Keratinocyte (primary cell): ENCODE data around the gene MTERF4. TPM values are rescaled to one million over a fixed set of nuclear protein-coding genes. Genes with fewer than 3 reads are reported as not detected.

ENCODE experiments used
- DNase-seq: peaks from one replicate; pipeline ENCODE4 v3.0.0-alpha.2; 2011; ENCODE audit warnings: low read depth, missing footprints, low spot score
- FAIRE-seq: peaks from 2 replicates; lab custom pipeline; 2011; peaks lifted over from hg19 to GRCh38; lab: Jason Lieb, UNC
- H2AFZ ChIP-seq: 2 replicates; pipeline ENCODE4 v1.6.0; 2012; ENCODE audit warnings: low read length, control low read depth, inconsistent platforms; ENCODE audit not compliant: control insufficient read depth
- H3K27ac ChIP-seq: 2 replicates; pipeline ENCODE4 v1.5.1; 2011; ENCODE audit warnings: low read length; ENCODE audit not compliant: control insufficient read depth, insufficient read depth
- H3K27me3 ChIP-seq: 3 replicates; pipeline ENCODE4 v1.6.0; 2011; ENCODE audit warnings: low read length; ENCODE audit not compliant: control insufficient read depth, insufficient read depth; ENCODE audit errors: extremely low read depth
- H3K36me3 ChIP-seq, 2 experiments: 2 replicates in 1 of 2; 3 replicates in 1 of 2; pipeline ENCODE4 v1.5.1; 2011; ENCODE audit warnings: low read length in 2 of 2, mild to moderate bottlenecking in 1 of 2; ENCODE audit not compliant: control insufficient read depth in 2 of 2, insufficient read depth in 2 of 2; ENCODE audit errors: extremely low read depth in 1 of 2
- H3K4me1 ChIP-seq: 3 replicates; pipeline ENCODE4 v1.5.1; 2011; ENCODE audit warnings: low read length; ENCODE audit not compliant: control insufficient read depth, insufficient read depth; ENCODE audit errors: extremely low read depth
- H3K4me2 ChIP-seq: 3 replicates; pipeline ENCODE4 v1.6.0; 2011; ENCODE audit warnings: low read depth, low read length; ENCODE audit not compliant: control insufficient read depth, insufficient read depth; ENCODE audit errors: extremely low read depth
- H3K4me3 ChIP-seq, 3 experiments: fragments of 200-600 bp in 1 of 3; sonication (generic) in 1 of 3; 2 replicates in 2 of 3; 3 replicates in 1 of 3; pipeline ENCODE4 v1.5.1; 2011 to 2016; ENCODE audit warnings: low read length in 3 of 3, mild to moderate bottlenecking in 3 of 3, control low read depth in 2 of 3, inconsistent platforms in 1 of 3, low read depth in 1 of 3, mixed read lengths in 1 of 3, mixed run types in 1 of 3, moderate library complexity in 1 of 3; ENCODE audit not compliant: control insufficient read depth in 2 of 3, insufficient read depth in 2 of 3; ENCODE audit errors: extremely low read depth in 1 of 3
- H3K79me2 ChIP-seq: 2 replicates; pipeline ENCODE4 v1.6.0; 2012; ENCODE audit warnings: low read length; ENCODE audit not compliant: control insufficient read depth, insufficient read depth
- H3K9ac ChIP-seq: 3 replicates; pipeline ENCODE4 v1.6.0; 2011; ENCODE audit warnings: low read length; ENCODE audit not compliant: control insufficient read depth, insufficient read depth; ENCODE audit errors: extremely low read depth
- H3K9me1 ChIP-seq: 3 replicates; pipeline ENCODE4 v1.6.0; 2011; ENCODE audit warnings: low read length; ENCODE audit not compliant: control insufficient read depth, insufficient read depth; ENCODE audit errors: extremely low read depth
- H3K9me3 ChIP-seq: 2 replicates; pipeline ENCODE4 v1.5.1; 2012; ENCODE audit warnings: low read depth, low read length; ENCODE audit not compliant: control insufficient read depth
- H4K20me1 ChIP-seq: 3 replicates; pipeline ENCODE4 v1.6.0; 2011; ENCODE audit warnings: low read length; ENCODE audit not compliant: control insufficient read depth, insufficient read depth; ENCODE audit errors: extremely low read depth
- EZH2 ChIP-seq: IDR thresholded peaks from one replicate; pipeline ENCODE4 v1.6.1; 2012; ENCODE audit warnings: inconsistent platforms, mild to moderate bottlenecking, low read length, moderate library complexity
- dilution Hi-C: fragments of 300-500 bp; cut with MboI; formaldehyde crosslinking; loops from one replicate; pipeline ENCODE4 v1.7.0; 2020; ENCODE audit warnings: low sequenced_read_pairs; ENCODE audit not compliant: extremely low pct_ligation_motif_present
- polyA plus RNA-seq, 5 experiments: library from polyadenylated mRNA; depleted of rRNA in 3 of 5; stranded (reverse) in 3 of 5; stranded (forward) in 1 of 5; unstranded in 1 of 5; fragments of >200 nt; gene quantifications; 1 replicate in 1 of 5; 2 replicates in 3 of 5; 3 replicates in 1 of 5; pipeline versions ENCODE4 v1.2.1 to v1.2.3, GENCODE V29; 2011 to 2012; ENCODE audit warnings: missing spikeins in 2 of 5, low read depth in 1 of 5, low replicate concordance in 1 of 5
- TF ChIP-seq, protein P1 (sequence below), 3 experiments: IDR thresholded peaks in 1 of 3; conservative IDR thresholded peaks in 1 of 3; optimal IDR thresholded peaks in 1 of 3; 2 replicates in 2 of 3; 3 replicates in 1 of 3; pipeline versions ENCODE3 to v1.5.1; 2011; ENCODE audit warnings: low read length in 3 of 3, mild to moderate bottlenecking in 3 of 3, moderate library complexity in 2 of 3, control low read depth in 1 of 3, inconsistent platforms in 1 of 3; ENCODE audit not compliant: insufficient read depth in 2 of 3; ENCODE audit errors: extremely low read depth in 1 of 3

MTERF4 gene
- polyA plus RNA-seq, 1 donor (not counting 4 experiments of a cell fraction or from before 2014, with no cell fraction given) = 28.5 TPM

DNA sequence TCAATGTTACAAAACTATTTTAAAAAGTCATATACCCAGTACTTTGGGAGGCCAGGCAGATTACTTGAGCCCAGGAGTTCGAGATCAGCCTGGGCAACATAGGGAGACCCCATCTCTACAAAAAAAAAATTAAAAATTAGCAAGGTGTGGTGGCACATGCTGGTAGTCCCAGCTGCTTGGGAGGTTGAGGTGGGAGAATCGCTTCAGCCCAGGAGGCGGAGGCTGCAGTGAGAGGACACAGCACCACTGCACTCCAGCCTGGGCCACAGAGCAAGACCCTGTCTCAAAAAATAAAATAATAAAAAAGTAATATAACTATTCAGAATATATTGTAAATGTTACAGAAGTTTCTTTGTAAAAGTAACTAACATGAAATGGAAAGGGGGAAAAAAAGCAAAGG is 45.2 kb upstream of the MTERF4 start:
- Histone ChIP-seq H3K9ac (no peak overlapping the region), H3K9me3 (no peaks in the 10 kb centered on the region), H3K4me1 (peaks cover 16% of the 10 kb centered on the region), H3K4me2 (no peak overlapping the region), H3K4me3 (no peak overlapping the region), H3K79me2 (peaks cover 17% of the 10 kb centered on the region), H3K27ac (no peak overlapping the region), H3K27me3 (no peaks in the 10 kb centered on the region), H3K36me3 (peaks cover 0 to 2% of the 10 kb centered on the region in 2 experiments), H4K20me1 (no peaks in the 10 kb centered on the region), H3K9me1 (no peaks in the 10 kb centered on the region), H2AFZ (no peak overlapping the region)
- dilution Hi-C loops = no loop called here
- TF ChIP-seq EZH2 = no peak
- TF ChIP-seq, protein P1, sequence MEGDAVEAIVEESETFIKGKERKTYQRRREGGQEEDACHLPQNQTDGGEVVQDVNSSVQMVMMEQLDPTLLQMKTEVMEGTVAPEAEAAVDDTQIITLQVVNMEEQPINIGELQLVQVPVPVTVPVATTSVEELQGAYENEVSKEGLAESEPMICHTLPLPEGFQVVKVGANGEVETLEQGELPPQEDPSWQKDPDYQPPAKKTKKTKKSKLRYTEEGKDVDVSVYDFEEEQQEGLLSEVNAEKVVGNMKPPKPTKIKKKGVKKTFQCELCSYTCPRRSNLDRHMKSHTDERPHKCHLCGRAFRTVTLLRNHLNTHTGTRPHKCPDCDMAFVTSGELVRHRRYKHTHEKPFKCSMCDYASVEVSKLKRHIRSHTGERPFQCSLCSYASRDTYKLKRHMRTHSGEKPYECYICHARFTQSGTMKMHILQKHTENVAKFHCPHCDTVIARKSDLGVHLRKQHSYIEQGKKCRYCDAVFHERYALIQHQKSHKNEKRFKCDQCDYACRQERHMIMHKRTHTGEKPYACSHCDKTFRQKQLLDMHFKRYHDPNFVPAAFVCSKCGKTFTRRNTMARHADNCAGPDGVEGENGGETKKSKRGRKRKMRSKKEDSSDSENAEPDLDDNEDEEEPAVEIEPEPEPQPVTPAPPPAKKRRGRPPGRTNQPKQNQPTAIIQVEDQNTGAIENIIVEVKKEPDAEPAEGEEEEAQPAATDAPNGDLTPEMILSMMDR (optimal IDR thresholded peaks at IDR 0.05 in 1 of 3, IDR thresholded peaks at IDR 0.05 in 1 of 3, conservative IDR thresholded peaks at IDR 0.05 in 1 of 3; ENCODE audit: extremely low read depth in 1 of 3, insufficient read depth in 2 of 3, low read length in 3 of 3) = no peak
- DNase-seq (no peak), FAIRE-seq (no peak)

DNA sequence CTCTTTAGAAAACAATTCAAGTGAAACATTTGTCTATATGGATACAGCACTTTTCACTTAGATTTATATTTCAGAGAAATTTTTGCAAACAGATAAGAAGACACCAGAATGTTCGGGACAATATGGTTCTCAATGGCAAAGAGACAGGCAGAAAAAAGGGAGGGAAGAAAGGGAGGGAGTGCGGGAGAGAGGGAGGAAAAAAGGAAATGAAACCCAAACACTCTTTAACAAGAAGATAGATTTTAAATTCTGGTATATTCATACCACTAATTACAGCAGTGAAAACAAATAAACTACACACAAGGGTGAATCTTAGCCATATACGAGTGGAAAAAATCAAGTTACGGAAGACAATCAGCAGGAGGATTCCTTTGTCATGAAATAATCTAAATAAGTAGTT is 44.2 kb upstream of the MTERF4 start:
- Histone ChIP-seq H3K27ac (no peak overlapping the region), H4K20me1 (no peaks in the 10 kb centered on the region), H3K4me3 (no peak overlapping the region), H3K9me3 (no peaks in the 10 kb centered on the region), H2AFZ (no peak overlapping the region), H3K27me3 (no peaks in the 10 kb centered on the region), H3K36me3 (peaks cover 0 to 2% of the 10 kb centered on the region in 2 experiments), H3K4me1 (peaks cover 15% of the 10 kb centered on the region), H3K9me1 (no peaks in the 10 kb centered on the region), H3K79me2 (peaks cover 8% of the 10 kb centered on the region), H3K4me2 (no peak overlapping the region), H3K9ac (no peak overlapping the region)
- TF ChIP-seq EZH2 = no peak
- TF ChIP-seq, protein P1 (optimal IDR thresholded peaks at IDR 0.05 in 1 of 3, IDR thresholded peaks at IDR 0.05 in 1 of 3, conservative IDR thresholded peaks at IDR 0.05 in 1 of 3; ENCODE audit: extremely low read depth in 1 of 3, insufficient read depth in 2 of 3, low read length in 3 of 3) = no peak
- no peak for FAIRE-seq
- dilution Hi-C loops = no loop called here
- no peak for DNase-seq
